Vagina (tissue), 2 donors: Measurements from ENCODE around the gene WWC2.

ENCODE experiments used
- CTCF ChIP-seq, 3 experiments: fragments of 450-650 bp in 2 of 3; fragments of 200-600 bp in 1 of 3; sonication (generic) in 1 of 3; IDR thresholded peaks; one replicate each; pipeline ENCODE4 v1.5.1; 2017 to 2019; ENCODE audit warnings: antibody characterized with exemption in 3 of 3, mild to moderate bottlenecking in 2 of 3, moderate library complexity in 2 of 3
- POLR2AphosphoS5 ChIP-seq, 2 donors: sonication (generic); formaldehyde crosslinking; IDR thresholded peaks; one replicate each; pipeline ENCODE4 v1.9.0; 2017; ENCODE audit warnings: antibody characterized with exemption in 2 of 2, mild to moderate bottlenecking in 2 of 2, low read depth in 1 of 2; ENCODE audit not compliant: insufficient read depth in 1 of 2

DNA sequence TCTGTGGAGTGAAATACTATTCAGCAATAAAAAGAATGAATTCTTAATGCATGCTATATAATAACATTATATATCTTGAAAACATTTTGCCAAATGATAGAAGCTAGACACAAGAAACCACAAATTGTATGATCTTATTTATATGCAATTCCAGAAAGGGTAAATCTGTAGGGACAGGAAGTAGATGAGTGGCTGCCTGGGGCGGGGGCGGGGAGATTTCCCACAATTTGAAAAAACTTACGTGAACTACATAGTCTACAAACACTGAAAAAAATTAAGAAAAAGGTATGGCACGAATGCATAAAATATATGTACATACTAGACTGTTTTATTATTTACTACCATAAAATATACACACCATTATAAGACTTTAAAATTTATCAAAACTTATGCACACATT, 81.6 kb downstream of the WWC2 start:
- TF ChIP-seq CTCF (IDR thresholded peaks at IDR 0.05) (no peak), POLR2AphosphoS5 (IDR thresholded peaks at IDR 0.05; ENCODE audit: insufficient read depth in 1 of 2, low read depth in 1 of 2) (no peak)
